IMR-90 (cell line): ENCODE data around the gene FAM234A. TPM values are rescaled to one million over a fixed set of nuclear protein-coding genes. Genes with fewer than 3 reads are reported as not detected.

Experiments
- ATAC-seq: fragments of 200-7000 bp; cut with Tn5 transposase; 2 replicates; pipeline ENCODE4 v1.9.1; 2020; ENCODE audit warnings: low read depth, mild to moderate bottlenecking, moderate library complexity
- BruUV-seq: library from RNA; stranded (reverse); fragments of 400-500 nt; replicated peaks from 2 replicates; lab custom pipeline; 2021; lab: Mats Ljungman, UMichigan
- CTCF ChIA-PET: fragments of 300-600 bp; formaldehyde crosslinking; extraction: SDS; loops from one replicate; lab custom pipeline; 2021; ENCODE audit warnings: antibody characterized with exemption; lab: Yijun Ruan, JAX
- POLR2A ChIA-PET: fragments of 300-600 bp; sonication (Branson Sonifier 250); formaldehyde crosslinking; loops from one replicate; lab custom pipeline; 2022; ENCODE audit warnings: antibody characterized with exemption; ENCODE audit not compliant: unreplicated experiment; lab: Charles Lee
- DNase-seq: peaks from one replicate; pipeline ENCODE4 v3.0.0; 2013
- H2AFZ ChIP-seq: replicated peaks from 2 replicates; pipeline ENCODE3; 2013; ENCODE audit warnings: low read length, mild to moderate bottlenecking; ENCODE audit not compliant: poor library complexity
- H2AK5ac ChIP-seq: 2 replicates; pipeline ENCODE4 v1.6.1; 2013; ENCODE audit warnings: low read depth, low read length, inconsistent platforms
- H2AK9ac ChIP-seq: replicated peaks from 2 replicates; pipeline ENCODE3; 2013; ENCODE audit warnings: mild to moderate bottlenecking, low read depth, low read length, moderate library complexity; ENCODE audit not compliant: poor library complexity
- H2BK120ac ChIP-seq: 2 replicates; pipeline ENCODE4 v1.6.1; 2013; ENCODE audit warnings: low read depth, low read length, inconsistent platforms
- H2BK15ac ChIP-seq: 3 replicates; pipeline ENCODE4 v1.6.1; 2013; ENCODE audit warnings: low read depth, low read length, inconsistent platforms
- H2BK20ac ChIP-seq: 2 replicates; pipeline ENCODE4 v1.6.1; 2013; ENCODE audit warnings: low read depth, mild to moderate bottlenecking, inconsistent platforms, low read length, moderate library complexity
- H2BK5ac ChIP-seq: 2 replicates; pipeline ENCODE4 v1.6.1; 2013; ENCODE audit warnings: mild to moderate bottlenecking, low read depth, low read length, inconsistent platforms; ENCODE audit not compliant: poor library complexity, severe bottlenecking
- H3K14ac ChIP-seq: replicated peaks from 2 replicates; pipeline ENCODE4 v1.6.1; 2013; ENCODE audit warnings: low read depth, low read length, inconsistent platforms
- H3K18ac ChIP-seq: 2 replicates; pipeline ENCODE4 v1.6.1; 2013; ENCODE audit warnings: low read depth, low read length, control low read depth
- H3K23ac ChIP-seq: 2 replicates; pipeline ENCODE4 v1.6.1; 2013; ENCODE audit warnings: low read depth, low read length, inconsistent platforms
- H3K27ac ChIP-seq: 2 replicates; pipeline ENCODE4 v1.5.1; 2013; ENCODE audit warnings: mild to moderate bottlenecking, control low read depth, low read length; ENCODE audit not compliant: insufficient read depth
- H3K27me3 ChIP-seq: 2 replicates; pipeline ENCODE4 v1.6.1; 2013; ENCODE audit warnings: low read length; ENCODE audit not compliant: control insufficient read depth, insufficient read depth
- H3K36me3 ChIP-seq: 2 replicates; pipeline ENCODE4 v1.6.1; 2013; ENCODE audit warnings: low read length, mixed read lengths; ENCODE audit not compliant: control insufficient read depth, insufficient read depth
- H3K4ac ChIP-seq: 2 replicates; pipeline ENCODE4 v1.6.1; 2013; ENCODE audit warnings: low read depth, low read length, inconsistent platforms
- H3K4me1 ChIP-seq: 2 replicates; pipeline ENCODE4 v1.6.1; 2013; ENCODE audit warnings: low read length, mixed read lengths; ENCODE audit not compliant: control insufficient read depth, insufficient read depth
- H3K4me2 ChIP-seq: 2 replicates; pipeline ENCODE4 v1.6.1; 2013; ENCODE audit warnings: low read depth, mild to moderate bottlenecking, control low read depth, low read length, moderate library complexity
- H3K4me3 ChIP-seq: 2 replicates; pipeline ENCODE4 v1.5.1; 2013; ENCODE audit warnings: low read depth, mild to moderate bottlenecking, control low read depth, low read length, moderate library complexity; ENCODE audit not compliant: insufficient read depth
- H3K56ac ChIP-seq: 2 replicates; pipeline ENCODE4 v1.6.1; 2013; ENCODE audit warnings: low read length, inconsistent platforms; ENCODE audit not compliant: insufficient read depth; ENCODE audit errors: extremely low read depth
- H3K79me1 ChIP-seq, 2 experiments: 2 replicates each; pipeline ENCODE4 v1.6.1; 2013; ENCODE audit warnings: low read length in 2 of 2, inconsistent platforms in 1 of 2, low read depth in 1 of 2
- H3K9ac ChIP-seq: 2 replicates; pipeline ENCODE4 v1.6.1; 2013; ENCODE audit warnings: low read depth, low read length, control low read depth
- H3K9me1 ChIP-seq: 2 replicates; pipeline ENCODE4 v1.6.1; 2013; ENCODE audit warnings: low read length, inconsistent platforms; ENCODE audit not compliant: insufficient read depth
- H3K9me3 ChIP-seq: 2 replicates; pipeline ENCODE4 v1.6.1; 2013; ENCODE audit warnings: low read length; ENCODE audit not compliant: control insufficient read depth, insufficient read depth
- H4K20me1 ChIP-seq: 2 replicates; pipeline ENCODE4 v1.6.1; 2013; ENCODE audit warnings: low read length, inconsistent platforms; ENCODE audit not compliant: insufficient read depth
- H4K5ac ChIP-seq: 2 replicates; pipeline ENCODE4 v1.6.1; 2013; ENCODE audit warnings: mild to moderate bottlenecking, low read depth, low read length, control low read depth
- H4K8ac ChIP-seq, 2 experiments: 2 replicates each; pipeline ENCODE4 v1.6.1; 2013; ENCODE audit warnings: low read depth in 2 of 2, low read length in 2 of 2, control low read depth in 1 of 2, inconsistent platforms in 1 of 2
- H4K91ac ChIP-seq: 2 replicates; pipeline ENCODE4 v1.6.1; 2013; ENCODE audit warnings: low read depth, low read length, inconsistent platforms; ENCODE audit not compliant: insufficient read depth
- BHLHE40 ChIP-seq: fragments of 150-350 bp; IDR thresholded peaks from 2 replicates; pipeline ENCODE4 v1.6.1; 2016; ENCODE audit warnings: mild to moderate bottlenecking, low read depth, low read length
- CEBPB ChIP-seq: IDR thresholded peaks from 2 replicates; pipeline ENCODE4 v1.6.1; 2012; ENCODE audit warnings: low read depth, low read length, improper control_type of control experiment
- CHD1 ChIP-seq: IDR thresholded peaks from 2 replicates; pipeline ENCODE4 v1.6.1; 2012; ENCODE audit warnings: low read depth, low read length, improper control_type of control experiment
- FOS ChIP-seq: fragments of 150-350 bp; IDR thresholded peaks from 2 replicates; pipeline ENCODE4 v1.6.1; 2016; ENCODE audit warnings: low read depth, low read length
- MAFK ChIP-seq: IDR thresholded peaks from 2 replicates; pipeline ENCODE4 v1.6.1; 2012; ENCODE audit warnings: low read depth, low read length, improper control_type of control experiment
- MAZ ChIP-seq: IDR thresholded peaks from 2 replicates; pipeline ENCODE4 v1.6.1; 2012; ENCODE audit warnings: low read depth, mild to moderate bottlenecking, low read length, improper control_type of control experiment, moderate library complexity, borderline replicate concordance
- MXI1 ChIP-seq: IDR thresholded peaks from 2 replicates; pipeline ENCODE4 v1.6.1; 2012; ENCODE audit warnings: low read depth, mild to moderate bottlenecking, low read length, moderate library complexity, borderline replicate concordance
- NFE2L2 ChIP-seq: fragments of 150-350 bp; IDR thresholded peaks from 2 replicates; pipeline ENCODE4 v1.6.1; 2016; ENCODE audit warnings: low read depth, mild to moderate bottlenecking, low read length
- POLR2A ChIP-seq: IDR thresholded peaks from 2 replicates; pipeline ENCODE4 v1.6.1; 2012; ENCODE audit warnings: mild to moderate bottlenecking, low read depth, low read length
- RAD21 ChIP-seq: IDR thresholded peaks from 2 replicates; pipeline ENCODE4 v1.6.1; 2012; ENCODE audit warnings: low read length, improper control_type of control experiment
- RCOR1 ChIP-seq: IDR thresholded peaks from 2 replicates; pipeline ENCODE4 v1.6.1; 2012; ENCODE audit warnings: mild to moderate bottlenecking, low read length, improper control_type of control experiment; ENCODE audit not compliant: insufficient replicate concordance
- RFX5 ChIP-seq: IDR thresholded peaks from 2 replicates; pipeline ENCODE4 v1.8.0; 2012; ENCODE audit warnings: low read depth, mild to moderate bottlenecking, low read length, moderate library complexity
- SMC3 ChIP-seq: fragments of 150-350 bp; IDR thresholded peaks from 2 replicates; pipeline ENCODE4 v1.6.1; 2016; ENCODE audit warnings: low read depth, mild to moderate bottlenecking, antibody characterized with exemption, low read length, moderate library complexity
- USF2 ChIP-seq: fragments of 150-350 bp; IDR thresholded peaks from 2 replicates; pipeline ENCODE4 v1.6.1; 2017; ENCODE audit warnings: mild to moderate bottlenecking, antibody characterized with exemption, low read length, low read depth
- WGBS, 2 experiments: methylation state at CpG; one replicate each; pipeline versions ENCODE4 v1.1.5 to v1.1.7; 2013; ENCODE audit warnings: missing lambda C conversion rate in 2 of 2; ENCODE audit not compliant: insufficient read length in 1 of 2; ENCODE audit errors: extremely low coverage in 2 of 2; 5-methylcytosine and 5-hydroxymethylcytosine counted together
- dilution Hi-C: fragments of 300-500 bp; cut with HindIII; formaldehyde crosslinking; loops from one replicate; pipeline ENCODE4 v1.14.3; 2018; ENCODE audit warnings: low sequenced_read_pairs; ENCODE audit not compliant: unreplicated experiment
- in situ Hi-C: fragments of 300-500 bp; cut with MboI; formaldehyde crosslinking; loops from 3 replicates; pipeline ENCODE4 v1.14.3; 2019; ENCODE audit warnings: low sequenced_read_pairs, inconsistent platforms, mixed read lengths
- intact Hi-C: fragments of 100-400 bp; cut with micrococcal nuclease; formaldehyde crosslinking; loops from 2 replicates; pipeline ENCODE4 v1.10.0; 2022
- polyA plus RNA-seq, 3 experiments: library from polyadenylated mRNA; depleted of rRNA; stranded (reverse); fragments of >200 nt; gene quantifications; 2 replicates each; pipeline ENCODE4 v1.2.3, GENCODE V29; 2012; ENCODE audit warnings: low replicate concordance in 1 of 3
- total RNA-seq: library from RNA; depleted of rRNA; stranded (reverse); fragments of >200 nt; gene quantifications from 2 replicates; pipeline ENCODE4 v1.2.3, GENCODE V29; 2012
- TF ChIP-seq, protein P1 (sequence below): conservative IDR thresholded peaks from 2 replicates; pipeline ENCODE4 v1.5.1; 2012; ENCODE audit warnings: mild to moderate bottlenecking, low read depth, low read length, improper control_type of control experiment
- TF ChIP-seq, protein P2 (sequence below): fragments of 150-350 bp; IDR thresholded peaks from 2 replicates; pipeline ENCODE4 v1.6.1; 2016; ENCODE audit warnings: low read depth, mild to moderate bottlenecking, low read length, moderate library complexity, borderline replicate concordance

FAM234A gene
- total and polyA plus RNA-seq, 2 of the 4 experiments (the other 2 are of a cell fraction) = 30.3 to 64.2 TPM

- intact Hi-C loops = no loop called here
These were observed 45.9 kb downstream of the FAM234A start, which contains the start of gene ARHGDIG for GRCh38 chr16:280552-280951. Gene ARHGDIG (plus strand): TSS chr16:280591. CDS start chr16:280681, 90 bp downstream.

More at GRCh38 chr16:280552-280951, 45.9 kb downstream of the FAM234A start, which contains the start of gene ARHGDIG:
- H2BK20ac ChIP-seq = no peak within 1 kb of the TSS
- dilution Hi-C loops = no loop called here
- 0% methylated on average over 17 of the region's 54 CpGs; no CpG with 5 or more reads in 1 of the 2 experiments for WGBS, 2 experiments
- peak within 1 kb of the TSS; percentile 46; the same call in 1 of the 2 replicates for H3K4me2 ChIP-seq
- peak within 1 kb of the TSS; percentile 32 for H3K4me3 ChIP-seq
- no peak within 1 kb of the TSS for H4K5ac ChIP-seq
- ChIA-PET CTCF (no interaction called here), POLR2A (no interaction called here)
- H2BK120ac ChIP-seq = no peak within 1 kb of the TSS
- in situ Hi-C loops = no loop called here
- H3K18ac ChIP-seq = no peak within 1 kb of the TSS
- no peak within 1 kb of the TSS for H2BK5ac ChIP-seq
- no peaks in the 10 kb centered on the region for H3K4me1 ChIP-seq
- H4K8ac ChIP-seq = no peak within 1 kb of the TSS
- no peaks in the 10 kb centered on the region for H3K9me1 ChIP-seq
- H3K14ac ChIP-seq = no peak within 1 kb of the TSS
- no peak within 1 kb of the TSS for H2BK15ac ChIP-seq
- no peaks in the 10 kb centered on the region for H3K9me3 ChIP-seq
- H2AFZ ChIP-seq = peak within 1 kb of the TSS; percentile 63
- H2AK5ac ChIP-seq = no peak within 1 kb of the TSS
- no peak within 1 kb of the TSS for H2AK9ac ChIP-seq
- no peak within 1 kb of the TSS for H3K23ac ChIP-seq
- H4K20me1 ChIP-seq = no peaks in the 10 kb centered on the region; the same call in 1 of the 2 replicates
- no peak within 1 kb of the TSS for H3K4ac ChIP-seq
- ATAC-seq = peak; percentile 62
- no peak within 1 kb of the TSS for H4K91ac ChIP-seq
- no peak within 1 kb of the TSS for H3K9ac ChIP-seq
- H3K27ac ChIP-seq = no peak within 1 kb of the TSS
- H3K56ac ChIP-seq = no peak within 1 kb of the TSS
- H3K27me3 ChIP-seq = peaks cover 38% of the 10 kb centered on the region
- TF ChIP-seq, protein P1, sequence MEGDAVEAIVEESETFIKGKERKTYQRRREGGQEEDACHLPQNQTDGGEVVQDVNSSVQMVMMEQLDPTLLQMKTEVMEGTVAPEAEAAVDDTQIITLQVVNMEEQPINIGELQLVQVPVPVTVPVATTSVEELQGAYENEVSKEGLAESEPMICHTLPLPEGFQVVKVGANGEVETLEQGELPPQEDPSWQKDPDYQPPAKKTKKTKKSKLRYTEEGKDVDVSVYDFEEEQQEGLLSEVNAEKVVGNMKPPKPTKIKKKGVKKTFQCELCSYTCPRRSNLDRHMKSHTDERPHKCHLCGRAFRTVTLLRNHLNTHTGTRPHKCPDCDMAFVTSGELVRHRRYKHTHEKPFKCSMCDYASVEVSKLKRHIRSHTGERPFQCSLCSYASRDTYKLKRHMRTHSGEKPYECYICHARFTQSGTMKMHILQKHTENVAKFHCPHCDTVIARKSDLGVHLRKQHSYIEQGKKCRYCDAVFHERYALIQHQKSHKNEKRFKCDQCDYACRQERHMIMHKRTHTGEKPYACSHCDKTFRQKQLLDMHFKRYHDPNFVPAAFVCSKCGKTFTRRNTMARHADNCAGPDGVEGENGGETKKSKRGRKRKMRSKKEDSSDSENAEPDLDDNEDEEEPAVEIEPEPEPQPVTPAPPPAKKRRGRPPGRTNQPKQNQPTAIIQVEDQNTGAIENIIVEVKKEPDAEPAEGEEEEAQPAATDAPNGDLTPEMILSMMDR = no peak
- no peak for TF ChIP-seq SMC3
- no peak for TF ChIP-seq RAD21
- no peak for TF ChIP-seq CEBPB
- TF ChIP-seq NFE2L2 = no peak
- no peak for TF ChIP-seq CHD1
- TF ChIP-seq POLR2A = no peak
- TF ChIP-seq MXI1 = no peak
- TF ChIP-seq, protein P2, sequence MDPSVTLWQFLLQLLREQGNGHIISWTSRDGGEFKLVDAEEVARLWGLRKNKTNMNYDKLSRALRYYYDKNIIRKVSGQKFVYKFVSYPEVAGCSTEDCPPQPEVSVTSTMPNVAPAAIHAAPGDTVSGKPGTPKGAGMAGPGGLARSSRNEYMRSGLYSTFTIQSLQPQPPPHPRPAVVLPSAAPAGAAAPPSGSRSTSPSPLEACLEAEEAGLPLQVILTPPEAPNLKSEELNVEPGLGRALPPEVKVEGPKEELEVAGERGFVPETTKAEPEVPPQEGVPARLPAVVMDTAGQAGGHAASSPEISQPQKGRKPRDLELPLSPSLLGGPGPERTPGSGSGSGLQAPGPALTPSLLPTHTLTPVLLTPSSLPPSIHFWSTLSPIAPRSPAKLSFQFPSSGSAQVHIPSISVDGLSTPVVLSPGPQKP = no peak
- TF ChIP-seq USF2 = no peak
- TF ChIP-seq FOS = no peak
- TF ChIP-seq BHLHE40 = no peak
- no peak for TF ChIP-seq RCOR1
- no peak for TF ChIP-seq MAZ
- no peak for TF ChIP-seq RFX5
- no peak for TF ChIP-seq MAFK
- no peaks in the 10 kb centered on the region for H3K79me1 ChIP-seq
- no peaks in the 10 kb centered on the region for H3K36me3 ChIP-seq
- no TSS peak for BruUV-seq
- no peak for DNase-seq
